ENCODE data around the gene FHIP1B. TPM values are rescaled to one million over a fixed set of nuclear protein-coding genes. Genes with fewer than 3 reads are reported as not detected.

FHIP1B gene
- total RNA-seq, 1 donor from 2014 or later = 25.3 TPM

DNA sequence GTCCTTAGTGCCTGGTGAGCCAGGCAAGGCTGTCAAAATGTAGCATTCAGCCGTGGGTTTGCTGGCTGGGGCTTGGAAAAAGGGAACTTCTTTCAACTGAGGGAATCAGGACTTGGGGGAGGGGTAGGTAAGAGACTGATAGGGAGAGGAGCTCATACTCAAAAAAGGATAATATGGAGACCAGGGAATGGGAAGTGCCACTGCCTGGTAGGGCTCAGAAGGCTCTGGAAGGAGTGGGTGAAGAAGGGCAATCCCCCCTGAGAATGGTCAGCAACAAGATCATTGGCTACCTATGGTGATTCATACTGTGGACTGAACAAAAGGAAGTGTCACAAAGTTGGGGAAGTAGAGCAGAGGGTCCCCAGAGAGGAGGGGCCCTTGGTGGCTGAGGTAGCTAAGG, 6.3 kb upstream of the FHIP1B start:
- H3K4me3 Mint-ChIP-seq (ENCODE audit: unreplicated experiment) = no peak overlapping the region
- TF ChIP-seq, protein P1, sequence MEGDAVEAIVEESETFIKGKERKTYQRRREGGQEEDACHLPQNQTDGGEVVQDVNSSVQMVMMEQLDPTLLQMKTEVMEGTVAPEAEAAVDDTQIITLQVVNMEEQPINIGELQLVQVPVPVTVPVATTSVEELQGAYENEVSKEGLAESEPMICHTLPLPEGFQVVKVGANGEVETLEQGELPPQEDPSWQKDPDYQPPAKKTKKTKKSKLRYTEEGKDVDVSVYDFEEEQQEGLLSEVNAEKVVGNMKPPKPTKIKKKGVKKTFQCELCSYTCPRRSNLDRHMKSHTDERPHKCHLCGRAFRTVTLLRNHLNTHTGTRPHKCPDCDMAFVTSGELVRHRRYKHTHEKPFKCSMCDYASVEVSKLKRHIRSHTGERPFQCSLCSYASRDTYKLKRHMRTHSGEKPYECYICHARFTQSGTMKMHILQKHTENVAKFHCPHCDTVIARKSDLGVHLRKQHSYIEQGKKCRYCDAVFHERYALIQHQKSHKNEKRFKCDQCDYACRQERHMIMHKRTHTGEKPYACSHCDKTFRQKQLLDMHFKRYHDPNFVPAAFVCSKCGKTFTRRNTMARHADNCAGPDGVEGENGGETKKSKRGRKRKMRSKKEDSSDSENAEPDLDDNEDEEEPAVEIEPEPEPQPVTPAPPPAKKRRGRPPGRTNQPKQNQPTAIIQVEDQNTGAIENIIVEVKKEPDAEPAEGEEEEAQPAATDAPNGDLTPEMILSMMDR (IDR thresholded peaks at IDR 0.05; ENCODE audit: partially characterized antibody, unreplicated experiment) = no peak

DNA sequence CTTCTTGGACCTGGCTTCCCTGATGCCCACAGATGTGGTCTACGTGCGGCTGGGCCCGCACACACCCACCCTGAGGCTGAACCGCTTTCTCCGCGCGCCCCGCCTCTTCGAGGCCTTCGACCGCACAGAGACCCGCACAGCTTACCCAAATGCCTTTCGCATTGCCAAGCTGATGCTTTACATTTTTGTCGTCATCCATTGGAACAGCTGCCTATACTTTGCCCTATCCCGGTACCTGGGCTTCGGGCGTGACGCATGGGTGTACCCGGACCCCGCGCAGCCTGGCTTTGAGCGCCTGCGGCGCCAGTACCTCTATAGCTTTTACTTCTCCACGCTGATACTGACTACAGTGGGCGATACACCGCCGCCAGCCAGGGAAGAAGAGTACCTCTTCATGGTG, 5.7 kb upstream of the FHIP1B start:
- no peak for DNase-seq
- Mint-ChIP-seq H3K4me1 (ENCODE audit: low read depth, unreplicated experiment) (peaks cover 2% of the 10 kb centered on the region), H3K27ac (ENCODE audit: unreplicated experiment) (no peak overlapping the region), H3K9me3 (ENCODE audit: unreplicated experiment) (no peaks in the 10 kb centered on the region), H3K27me3 (ENCODE audit: unreplicated experiment) (peaks cover 13% of the 10 kb centered on the region), H3K4me3 (ENCODE audit: unreplicated experiment) (no peak overlapping the region), H3K36me3 (ENCODE audit: unreplicated experiment) (peaks cover 9% of the 10 kb centered on the region)
- TF ChIP-seq, protein P1 (IDR thresholded peaks at IDR 0.05; ENCODE audit: partially characterized antibody, unreplicated experiment) = no peak

More for the DNA sequence above, 6.3 kb upstream of the FHIP1B start:
- Mint-ChIP-seq H3K36me3 (ENCODE audit: unreplicated experiment) (peaks cover 9% of the 10 kb centered on the region), H3K4me1 (ENCODE audit: low read depth, unreplicated experiment) (no peaks in the 10 kb centered on the region), H3K9me3 (ENCODE audit: unreplicated experiment) (no peaks in the 10 kb centered on the region), H3K27me3 (ENCODE audit: unreplicated experiment) (peaks cover 13% of the 10 kb centered on the region), H3K27ac (ENCODE audit: unreplicated experiment) (no peak overlapping the region)
- no peak for DNase-seq

DNA sequence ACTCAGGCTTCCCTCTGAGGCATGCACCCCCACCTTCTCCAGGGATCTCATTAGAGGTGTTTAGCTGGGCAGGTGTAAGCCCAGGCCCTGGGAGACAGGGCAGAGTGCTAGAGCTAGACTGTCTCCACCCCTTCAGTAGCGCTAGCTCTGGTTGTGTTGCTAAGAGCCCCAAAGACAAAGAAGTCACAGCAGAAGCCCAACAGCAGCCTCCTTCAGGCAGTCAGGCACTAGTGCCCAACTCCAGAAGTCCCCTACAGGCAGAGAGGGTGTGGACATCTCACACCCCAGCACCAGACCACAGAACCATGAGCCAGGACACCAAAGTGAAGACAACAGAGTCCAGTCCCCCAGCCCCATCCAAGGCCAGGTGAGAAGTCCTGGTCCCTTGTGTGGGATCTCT, 4.5 kb upstream of the FHIP1B start, which contains the start of gene CNGA4:
CNGA4 (plus strand) TSS at position 188 of the 400 bp plus-strand sequence; CDS start at position 306, 118 bp downstream.
- Mint-ChIP-seq H3K27ac (ENCODE audit: unreplicated experiment) (no peak within 1 kb of the TSS), H3K27me3 (ENCODE audit: unreplicated experiment) (peaks cover 11% of the 10 kb centered on the region), H3K9me3 (ENCODE audit: unreplicated experiment) (peaks cover 3% of the 10 kb centered on the region), H3K4me1 (ENCODE audit: low read depth, unreplicated experiment) (peaks cover 2% of the 10 kb centered on the region), H3K4me3 (ENCODE audit: unreplicated experiment) (no peak within 1 kb of the TSS), H3K36me3 (ENCODE audit: unreplicated experiment) (peaks cover 5% of the 10 kb centered on the region)
- DNase-seq = no peak
- TF ChIP-seq, protein P1 (IDR thresholded peaks at IDR 0.05; ENCODE audit: partially characterized antibody, unreplicated experiment) = no peak

DNA sequence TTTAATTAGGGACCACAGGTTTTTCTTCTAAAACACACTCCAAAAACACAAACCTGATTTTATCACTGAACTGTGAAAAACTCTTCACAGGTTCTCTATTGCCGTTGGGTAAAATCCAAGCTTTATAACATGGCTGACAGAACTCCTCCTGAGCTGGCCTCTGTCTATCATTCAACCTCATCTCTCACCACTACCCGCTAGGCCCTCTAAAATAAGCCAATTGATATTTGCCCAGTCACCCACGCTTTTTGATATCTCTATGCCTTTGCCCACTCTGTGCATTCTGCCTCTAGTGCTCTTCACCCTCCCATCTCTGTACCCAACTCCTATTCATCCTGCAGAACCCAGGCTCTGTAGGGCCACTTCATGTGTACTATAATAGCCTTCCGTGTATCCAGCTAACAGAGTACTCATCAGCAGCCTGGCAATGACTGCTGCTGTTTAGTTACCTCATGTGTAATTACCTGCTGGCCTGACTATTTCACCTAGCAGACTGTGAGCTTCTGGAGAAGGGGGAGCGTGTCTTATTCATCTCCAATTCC, 3.4 kb upstream of the FHIP1B start:
- Mint-ChIP-seq H3K4me3 (ENCODE audit: unreplicated experiment) (no peak overlapping the region), H3K27me3 (ENCODE audit: unreplicated experiment) (peaks cover 5% of the 10 kb centered on the region), H3K4me1 (ENCODE audit: low read depth, unreplicated experiment) (peaks cover 2% of the 10 kb centered on the region), H3K27ac (ENCODE audit: unreplicated experiment) (no peak overlapping the region), H3K9me3 (ENCODE audit: unreplicated experiment) (peaks cover 3% of the 10 kb centered on the region), H3K36me3 (ENCODE audit: unreplicated experiment) (peaks cover 5% of the 10 kb centered on the region)
- TF ChIP-seq, protein P1 (IDR thresholded peaks at IDR 0.05; ENCODE audit: partially characterized antibody, unreplicated experiment) = no peak
- DNase-seq = no peak

DNA sequence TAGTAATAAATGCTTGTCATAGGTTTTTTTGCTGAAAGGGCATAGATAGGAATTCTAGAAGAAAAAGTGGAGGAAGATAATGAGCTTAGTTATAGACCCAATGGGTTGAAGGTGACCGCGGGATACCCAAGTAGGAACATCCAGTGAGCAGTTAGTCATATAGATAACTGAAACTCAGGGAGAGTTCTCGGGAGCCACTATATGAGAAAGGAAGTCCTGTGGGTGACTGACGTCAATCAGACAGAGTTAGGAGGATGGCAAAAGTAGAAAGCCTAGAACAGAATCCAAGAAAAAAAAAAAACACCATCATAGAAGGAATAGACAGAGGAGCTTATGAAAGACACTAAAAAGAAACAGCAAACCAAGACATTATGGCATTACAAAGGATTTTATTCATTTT, 2.8 kb upstream of the FHIP1B start:
- H3K27me3 Mint-ChIP-seq (ENCODE audit: unreplicated experiment) = peaks cover 5% of the 10 kb centered on the region

More for the DNA sequence above, 2.8 kb upstream of the FHIP1B start:
- peaks cover 5% of the 10 kb centered on the region for H3K36me3 Mint-ChIP-seq (ENCODE audit: unreplicated experiment)
- DNase-seq = no peak
- TF ChIP-seq, protein P1 (IDR thresholded peaks at IDR 0.05; ENCODE audit: partially characterized antibody, unreplicated experiment) = no peak
- H3K4me3 Mint-ChIP-seq (ENCODE audit: unreplicated experiment) = no peak overlapping the region
- peaks cover 2% of the 10 kb centered on the region for H3K4me1 Mint-ChIP-seq (ENCODE audit: low read depth, unreplicated experiment)
- no peak overlapping the region for H3K27ac Mint-ChIP-seq (ENCODE audit: unreplicated experiment)
- peaks cover 3% of the 10 kb centered on the region for H3K9me3 Mint-ChIP-seq (ENCODE audit: unreplicated experiment)
